ENCODE measurements around the gene HTR1D.
"Not testable (repeated sequence)": the region's sequence is repeated elsewhere in the genome, so short reads cannot be mapped to it uniquely, and the experiment has no call there.

The HTR1D gene
- long read RNA-seq: 0 reads

GRCh38 chr1:23217421-23218115 lies at the start of gene HTR1D:
HTR1D (minus strand) TSS chr1:23217502; CDS start chr1:23194219, 23,283 bp downstream.
- Histone ChIP-seq H3K27me3 (ENCODE audit: insufficient read depth, poor library complexity, severe bottlenecking) (peaks cover 40% of the 10 kb centered on the region), H3K4me3 (replicated peaks; ENCODE audit: insufficient read depth, low read length) (0 out of 2 replicates have a peak within 1 kb of the TSS, but pooled peaks have one; percentile 5), H3K27ac (replicated peaks) (no peak within 1 kb of the TSS)
- TF ChIP-seq GABPA (IDR thresholded peaks at IDR 0.05; ENCODE audit: low read depth) (no peak), SPI1 (IDR thresholded peaks at IDR 0.05; ENCODE audit: borderline replicate concordance, low read depth) (no peak), POLR2AphosphoS5 (IDR thresholded peaks at IDR 0.05; ENCODE audit: low read depth) (no peak), CTCF (IDR thresholded peaks at IDR 0.05; ENCODE audit: insufficient read depth, low read length) (no peak)
- TF ChIP-seq, protein P1, sequence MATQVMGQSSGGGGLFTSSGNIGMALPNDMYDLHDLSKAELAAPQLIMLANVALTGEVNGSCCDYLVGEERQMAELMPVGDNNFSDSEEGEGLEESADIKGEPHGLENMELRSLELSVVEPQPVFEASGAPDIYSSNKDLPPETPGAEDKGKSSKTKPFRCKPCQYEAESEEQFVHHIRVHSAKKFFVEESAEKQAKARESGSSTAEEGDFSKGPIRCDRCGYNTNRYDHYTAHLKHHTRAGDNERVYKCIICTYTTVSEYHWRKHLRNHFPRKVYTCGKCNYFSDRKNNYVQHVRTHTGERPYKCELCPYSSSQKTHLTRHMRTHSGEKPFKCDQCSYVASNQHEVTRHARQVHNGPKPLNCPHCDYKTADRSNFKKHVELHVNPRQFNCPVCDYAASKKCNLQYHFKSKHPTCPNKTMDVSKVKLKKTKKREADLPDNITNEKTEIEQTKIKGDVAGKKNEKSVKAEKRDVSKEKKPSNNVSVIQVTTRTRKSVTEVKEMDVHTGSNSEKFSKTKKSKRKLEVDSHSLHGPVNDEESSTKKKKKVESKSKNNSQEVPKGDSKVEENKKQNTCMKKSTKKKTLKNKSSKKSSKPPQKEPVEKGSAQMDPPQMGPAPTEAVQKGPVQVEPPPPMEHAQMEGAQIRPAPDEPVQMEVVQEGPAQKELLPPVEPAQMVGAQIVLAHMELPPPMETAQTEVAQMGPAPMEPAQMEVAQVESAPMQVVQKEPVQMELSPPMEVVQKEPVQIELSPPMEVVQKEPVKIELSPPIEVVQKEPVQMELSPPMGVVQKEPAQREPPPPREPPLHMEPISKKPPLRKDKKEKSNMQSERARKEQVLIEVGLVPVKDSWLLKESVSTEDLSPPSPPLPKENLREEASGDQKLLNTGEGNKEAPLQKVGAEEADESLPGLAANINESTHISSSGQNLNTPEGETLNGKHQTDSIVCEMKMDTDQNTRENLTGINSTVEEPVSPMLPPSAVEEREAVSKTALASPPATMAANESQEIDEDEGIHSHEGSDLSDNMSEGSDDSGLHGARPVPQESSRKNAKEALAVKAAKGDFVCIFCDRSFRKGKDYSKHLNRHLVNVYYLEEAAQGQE (IDR thresholded peaks at IDR 0.05; ENCODE audit: insufficient replicate concordance, low read depth): no peak
- no peak for DNase-seq (ENCODE audit: low read depth in 1 of 2, low spot score in 1 of 2)

GRCh38 chr1:23263380-23263887 lies 46.1 kb upstream of the HTR1D start:
- Histone ChIP-seq H3K27me3 (ENCODE audit: insufficient read depth, poor library complexity, severe bottlenecking) (no peaks in the 10 kb centered on the region), H3K4me3 (replicated peaks; ENCODE audit: insufficient read depth, low read length) (no peak overlapping the region), H3K27ac (replicated peaks) (no peak overlapping the region)
- no peak for DNase-seq (ENCODE audit: low read depth in 1 of 2, low spot score in 1 of 2)
- TF ChIP-seq GABPA (IDR thresholded peaks at IDR 0.05; ENCODE audit: low read depth): no peak
- no peak for TF ChIP-seq SPI1 (IDR thresholded peaks at IDR 0.05; ENCODE audit: borderline replicate concordance, low read depth)
- no peak for TF ChIP-seq CTCF (IDR thresholded peaks at IDR 0.05; ENCODE audit: insufficient read depth, low read length)
- TF ChIP-seq, protein P1 (IDR thresholded peaks at IDR 0.05; ENCODE audit: insufficient replicate concordance, low read depth): no peak
- no peak for TF ChIP-seq POLR2AphosphoS5 (IDR thresholded peaks at IDR 0.05; ENCODE audit: low read depth)

- H3K4me3 ChIP-seq (replicated peaks; ENCODE audit: insufficient read depth, low read length); H3K27ac ChIP-seq (replicated peaks); DNase-seq (ENCODE audit: low read depth in 1 of 2, low spot score in 1 of 2); H3K27me3 ChIP-seq (ENCODE audit: insufficient read depth, poor library complexity, severe bottlenecking): not testable (repeated sequence)
Observed at GRCh38 chr1:23258082-23258481, 40.8 kb upstream of the HTR1D start.

DNA sequence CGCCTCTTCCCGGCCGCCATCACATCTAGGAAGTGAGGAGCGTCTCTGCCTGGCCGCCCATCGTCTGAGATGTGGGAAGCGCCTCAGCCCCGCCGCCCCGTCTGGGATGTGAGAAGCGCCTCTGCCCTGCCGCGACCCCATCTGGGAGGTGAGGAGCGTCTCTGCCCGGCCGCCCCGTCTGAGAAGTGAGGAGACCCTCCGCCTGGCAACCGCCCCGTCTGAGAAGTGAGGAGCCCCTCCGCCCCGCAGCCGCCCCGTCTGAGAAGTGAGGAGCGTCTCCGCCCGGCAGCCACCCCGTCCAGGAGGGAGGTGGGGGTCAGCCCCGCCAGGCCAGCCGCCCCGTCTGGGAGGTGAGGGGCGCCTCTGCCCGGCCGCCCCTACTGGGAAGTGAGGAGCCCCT lies 40.1 kb upstream of the HTR1D start:
- not testable (repeated sequence) for H3K27me3 ChIP-seq (ENCODE audit: insufficient read depth, poor library complexity, severe bottlenecking); DNase-seq (ENCODE audit: low read depth in 1 of 2, low spot score in 1 of 2); H3K27ac ChIP-seq (replicated peaks); H3K4me3 ChIP-seq (replicated peaks; ENCODE audit: insufficient read depth, low read length)

- no peak overlapping the region for H3K4me3 ChIP-seq (replicated peaks; ENCODE audit: insufficient read depth, low read length)
- no peaks in the 10 kb centered on the region for H3K27me3 ChIP-seq (ENCODE audit: insufficient read depth, poor library complexity, severe bottlenecking)
- TF ChIP-seq GABPA (IDR thresholded peaks at IDR 0.05; ENCODE audit: low read depth) (no peak), POLR2AphosphoS5 (IDR thresholded peaks at IDR 0.05; ENCODE audit: low read depth) (no peak), CTCF (IDR thresholded peaks at IDR 0.05; ENCODE audit: insufficient read depth, low read length) (no peak), SPI1 (IDR thresholded peaks at IDR 0.05; ENCODE audit: borderline replicate concordance, low read depth) (no peak)
- TF ChIP-seq, protein P1 (IDR thresholded peaks at IDR 0.05; ENCODE audit: insufficient replicate concordance, low read depth): no peak
- no peak for DNase-seq (ENCODE audit: low read depth in 1 of 2, low spot score in 1 of 2)
- H3K27ac ChIP-seq (replicated peaks): no peak overlapping the region
Observed at GRCh38 chr1:23254584-23254983, 37.3 kb upstream of the HTR1D start.
